MV-4-11 (cell line): ENCODE results near the gene KHDRBS1.
"Not testable (repeated sequence)": the region's sequence is repeated elsewhere in the genome, so short reads cannot be mapped to it uniquely, and the experiment has no call there.

Experiments used
- DNase-seq: peaks from one replicate; lab custom pipeline; 2025; lab: John Stamatoyannopoulos, UW

Gene KHDRBS1

GRCh38 chr1:32063261-32063681, 49.6 kb downstream of the KHDRBS1 start:
- peak; percentile 54 for DNase-seq

- DNase-seq = not testable (repeated sequence)
These were observed 52.2 kb downstream of the KHDRBS1 start for GRCh38 chr1:32065613-32066488.

GRCh38 chr1:32066489-32066873, 52.8 kb downstream of the KHDRBS1 start:
- peak; percentile 100 for DNase-seq

- peak; percentile 47 for DNase-seq
These were observed 55.4 kb downstream of the KHDRBS1 start for GRCh38 chr1:32068957-32069588.

GRCh38 chr1:32071758-32072621, 58.3 kb downstream of the KHDRBS1 start:
- DNase-seq = no peak

- peak; percentile 91 for DNase-seq
These were observed 59.1 kb downstream of the KHDRBS1 start, which contains the start of gene TMEM39B for GRCh38 chr1:32072622-32073298. TMEM39B (plus strand) TSS chr1:32072939; CDS start chr1:32073048, 109 bp downstream.

GRCh38 chr1:32073299-32074229, 59.9 kb downstream of the KHDRBS1 start:
- no peak for DNase-seq

GRCh38 chr1:32074841-32075240, 61.2 kb downstream of the KHDRBS1 start:
- DNase-seq = no peak

- no peak for DNase-seq
These were observed 63.8 kb downstream of the KHDRBS1 start for GRCh38 chr1:32077451-32077850.

- DNase-seq = peak; percentile 73
These were observed 68.4 kb downstream of the KHDRBS1 start for GRCh38 chr1:32082022-32082421.

- not testable (repeated sequence) for DNase-seq
These were observed 72.7 kb downstream of the KHDRBS1 start for GRCh38 chr1:32086381-32086780.

GRCh38 chr1:32091176-32091575, 77.5 kb downstream of the KHDRBS1 start:
- no peak for DNase-seq

GRCh38 chr1:32091591-32091990, 77.9 kb downstream of the KHDRBS1 start:
- no peak for DNase-seq
